D721Med (cell line): ENCODE measurements around the gene SDK1.

ENCODE experiments used
- DNase-seq: peaks from one replicate; pipeline ENCODE4 v3.0.0; 2011; ENCODE audit warnings: low spot score; ENCODE audit not compliant: insufficient read length
- FAIRE-seq: peaks from 2 replicates; lab custom pipeline; 2011; peaks lifted over from hg19 to GRCh38; lab: Jason Lieb, UNC
- CTCF ChIP-seq: IDR thresholded peaks from 2 replicates; pipeline ENCODE4 v1.5.1; 2012; ENCODE audit warnings: mild to moderate bottlenecking, control low read depth; ENCODE audit not compliant: insufficient read depth; ENCODE audit errors: missing control alignments

The SDK1 gene

GRCh38 chr7:3887096-3887690, 586.1 kb downstream of the SDK1 start:
- DNase-seq (no peak), FAIRE-seq (no peak)
- no peak for TF ChIP-seq CTCF

GRCh38 chr7:3888096-3888495, 587.0 kb downstream of the SDK1 start:
- no peak for DNase-seq
- TF ChIP-seq CTCF: no peak
- no peak for FAIRE-seq

- no peak for TF ChIP-seq CTCF
- FAIRE-seq: no peak
- DNase-seq: no peak
Observed at GRCh38 chr7:3892157-3892556, 591.1 kb downstream of the SDK1 start.

GRCh38 chr7:3892686-3893085, 591.6 kb downstream of the SDK1 start:
- DNase-seq: no peak
- no peak for TF ChIP-seq CTCF
- FAIRE-seq: no peak

- no peak for DNase-seq
- FAIRE-seq: no peak
- no peak for TF ChIP-seq CTCF
Observed at GRCh38 chr7:3893151-3893788, 592.2 kb downstream of the SDK1 start.

- no peak for DNase-seq
- TF ChIP-seq CTCF: no peak
- FAIRE-seq: no peak
Observed at GRCh38 chr7:3893789-3894153, 592.7 kb downstream of the SDK1 start.
